ENCODE results near the gene ZMYM5.
A peak's percentile ranks its signal among the peaks of the same experiment; 100 is the strongest.
"Not testable (repeated sequence)": the region's sequence is repeated elsewhere in the genome, so short reads cannot be mapped to it uniquely, and the experiment has no call there.

Gene ZMYM5
- 38.2 to 71.5 (median 52.9) reads per million in 4 experiments for total RNA-seq

DNA sequence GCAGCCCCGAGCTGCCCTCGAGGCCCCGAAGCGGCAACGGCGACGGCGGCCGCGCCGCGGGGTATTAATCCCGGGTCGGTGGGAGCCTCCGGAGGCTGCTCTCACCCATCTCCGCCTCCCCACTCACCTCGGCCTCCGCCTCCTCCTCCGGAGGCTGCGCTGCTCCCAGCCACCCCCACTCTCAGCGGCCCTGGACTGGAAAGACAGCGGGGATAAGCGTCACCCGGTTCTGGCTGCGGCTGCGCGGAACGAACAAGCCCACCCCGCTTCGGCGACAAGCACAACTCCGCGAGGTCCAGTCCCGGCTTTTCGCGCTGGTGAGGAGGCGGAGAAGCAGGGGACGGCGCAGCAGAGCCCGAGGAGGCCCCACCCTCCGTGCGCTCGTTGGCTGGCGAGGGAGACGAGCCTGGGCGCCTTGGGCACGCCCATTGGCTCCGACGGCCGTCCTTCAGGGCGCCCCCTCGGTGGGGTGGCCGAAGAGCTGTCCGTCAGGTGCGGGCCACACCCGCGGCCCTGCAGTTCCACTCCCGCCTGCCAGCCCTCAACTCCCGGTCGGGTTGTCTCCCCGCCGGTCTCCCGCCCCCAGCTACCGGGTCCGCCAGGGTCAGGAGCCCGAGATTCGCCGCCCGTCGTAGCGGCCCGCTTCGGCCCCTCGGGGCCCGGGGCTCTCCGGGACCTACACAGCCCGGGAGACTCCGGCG is at the start of gene ZMYM5:
ZMYM5 (minus strand) TSS at position 327 of the 701 bp plus-strand sequence. CDS start 11,469 bp downstream, outside the sequence.
- DNase-seq = peak; percentile 90

DNA sequence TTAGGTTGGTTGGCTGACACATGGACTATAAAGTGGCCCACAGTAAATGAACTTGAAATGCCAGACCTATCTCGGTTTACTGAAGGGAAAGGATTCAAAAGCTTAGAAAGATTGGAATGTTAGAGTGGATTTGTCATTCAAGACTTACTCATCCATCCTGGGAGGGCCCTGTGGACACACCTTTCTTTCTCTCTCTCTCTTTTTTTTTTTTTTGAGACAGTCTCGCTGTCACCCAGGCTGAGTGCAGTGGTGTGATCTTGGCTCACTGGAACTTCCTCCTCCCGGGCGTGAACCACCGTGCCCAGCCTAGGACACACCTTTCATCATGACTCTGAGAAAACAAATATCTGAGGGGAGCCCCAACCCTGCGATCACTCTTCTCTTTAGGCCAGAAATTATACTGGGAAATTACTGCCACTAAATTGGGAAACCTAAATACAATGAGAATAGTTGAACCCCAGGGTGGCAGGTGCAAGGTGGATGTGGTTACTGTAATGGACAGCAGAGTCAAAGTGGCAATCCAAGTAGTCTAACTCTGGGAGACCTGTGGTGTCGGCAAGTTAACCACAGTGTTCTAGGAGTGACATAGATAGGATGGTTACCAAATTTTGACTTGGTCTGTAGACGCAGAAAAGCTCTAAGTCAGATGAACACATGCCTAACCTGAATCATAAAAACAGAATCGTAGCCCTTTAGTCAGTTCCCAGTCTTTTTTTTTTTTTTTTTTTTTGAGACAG is 47.1 kb upstream of the ZMYM5 start:
- DNase-seq = no peak

DNA sequence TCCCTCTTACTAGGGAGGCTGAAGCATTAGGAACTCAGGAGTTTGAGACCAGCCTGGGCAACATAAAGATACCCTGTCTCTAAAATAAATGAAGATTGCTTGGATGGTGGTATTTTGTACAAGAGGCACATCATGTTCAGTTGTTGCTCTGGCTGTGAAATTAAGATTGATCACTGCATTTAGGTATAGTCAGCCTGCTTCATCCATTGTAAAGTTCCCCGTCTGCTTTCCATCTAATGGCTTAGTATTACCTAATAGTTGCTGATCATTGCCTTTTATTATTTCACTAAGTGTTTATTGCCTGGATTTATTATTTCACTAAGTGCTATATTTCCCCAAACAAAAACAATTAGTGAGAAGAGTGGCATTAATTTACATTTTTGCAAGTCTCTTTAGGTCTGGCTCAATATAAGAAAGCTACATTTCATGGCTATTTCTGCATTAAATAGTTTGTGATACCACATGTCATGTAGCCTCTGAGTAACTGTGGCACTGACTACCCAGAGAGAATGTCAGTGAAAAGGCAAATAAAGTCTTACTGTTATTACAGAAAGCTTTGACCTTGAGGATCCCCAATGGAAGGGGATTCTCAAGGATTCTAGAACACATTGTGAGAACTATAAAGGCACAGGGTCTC is 45.0 kb upstream of the ZMYM5 start:
- no peak for DNase-seq

DNA sequence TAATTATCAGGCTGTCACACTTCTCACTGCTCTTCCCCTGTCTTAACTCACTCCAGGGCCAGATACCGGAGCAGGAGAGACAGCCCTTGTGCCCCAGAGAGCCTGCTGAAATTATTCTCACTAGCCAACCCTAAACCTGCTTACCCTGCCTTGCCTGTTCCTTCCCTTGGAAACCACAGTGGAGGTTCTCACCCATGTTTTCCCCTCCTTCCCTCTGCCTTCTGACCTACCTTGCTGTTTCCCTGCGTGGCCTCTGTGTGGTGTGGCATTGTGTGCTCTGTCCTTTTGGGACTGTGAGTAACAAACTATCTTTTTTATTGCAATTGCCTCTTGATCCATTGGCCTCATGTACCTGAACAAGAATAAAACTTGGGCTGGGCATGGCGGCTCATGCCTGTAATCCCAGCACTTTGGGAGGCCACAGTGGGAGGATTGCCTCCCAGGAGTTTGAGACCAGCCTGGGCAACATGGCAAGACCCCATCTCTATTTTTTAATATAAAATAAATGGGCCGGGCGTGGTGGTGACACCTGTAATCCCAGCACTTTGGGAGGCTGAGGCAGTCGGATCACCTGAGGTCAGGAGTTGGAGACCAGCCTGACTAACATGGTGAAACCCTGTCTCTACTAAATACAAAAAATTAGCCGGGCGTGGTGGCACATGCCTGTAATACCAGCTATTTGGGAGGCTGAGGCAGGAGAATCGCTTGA is 42.2 kb upstream of the ZMYM5 start:
- not testable (repeated sequence) for DNase-seq

DNA sequence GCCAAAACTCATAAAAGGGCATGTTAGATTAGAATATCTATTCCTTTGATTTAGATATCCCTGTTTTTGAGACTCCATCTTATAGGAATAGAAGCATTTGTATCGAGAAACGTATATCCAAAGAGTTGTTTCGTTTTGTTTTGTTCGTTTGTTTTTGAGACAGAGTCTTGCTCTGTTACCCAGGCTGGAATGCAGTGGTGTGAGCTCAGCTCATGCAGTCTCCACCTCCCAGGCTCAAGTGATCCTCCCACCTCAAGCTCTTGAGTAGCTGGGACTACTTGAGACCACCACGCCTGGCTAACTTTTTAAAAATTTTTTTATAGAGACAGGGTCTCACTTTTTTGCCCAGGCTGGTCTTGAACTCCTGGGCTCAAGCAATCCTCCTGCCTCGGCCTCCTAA is 26.6 kb upstream of the ZMYM5 start:
- DNase-seq = no peak

DNA sequence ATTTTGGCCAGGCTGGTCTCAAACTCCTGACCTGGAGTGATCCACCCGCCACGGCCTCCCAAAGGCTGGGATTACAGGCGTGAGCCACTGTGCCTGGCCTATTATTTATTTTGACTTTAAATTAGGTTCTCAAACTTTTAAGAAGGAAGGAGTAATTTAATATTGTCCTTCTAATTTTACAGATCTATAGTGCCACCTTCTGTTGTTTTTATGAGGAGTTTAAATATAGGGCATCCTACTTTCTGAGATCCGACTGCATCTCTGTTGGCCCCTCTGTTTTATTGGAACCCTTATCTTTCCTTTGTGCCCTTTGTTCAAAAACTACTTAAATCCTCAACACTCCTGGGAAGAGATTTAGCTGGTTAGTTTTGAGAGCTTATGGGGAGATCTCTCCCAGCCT is 25.4 kb upstream of the ZMYM5 start:
- no peak for DNase-seq

DNA sequence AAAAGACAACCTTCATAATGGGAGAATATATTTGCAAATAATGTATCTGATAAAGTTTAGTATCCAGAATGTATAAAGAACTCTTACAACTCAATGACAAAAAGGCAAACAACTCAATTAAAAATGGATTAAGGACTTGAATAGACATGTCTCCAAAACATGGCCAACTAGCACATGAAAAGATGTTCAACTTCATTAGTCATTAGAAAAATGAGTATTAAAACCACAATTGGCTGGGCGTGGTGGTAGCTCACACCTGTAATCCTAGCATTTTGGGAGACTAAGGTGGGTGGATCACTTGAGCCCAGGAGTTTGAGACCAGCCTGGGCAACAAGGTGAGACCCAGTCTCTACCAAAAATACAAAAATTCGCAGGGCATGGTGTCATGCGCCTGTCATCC is 18.8 kb upstream of the ZMYM5 start:
- DNase-seq = no peak

DNA sequence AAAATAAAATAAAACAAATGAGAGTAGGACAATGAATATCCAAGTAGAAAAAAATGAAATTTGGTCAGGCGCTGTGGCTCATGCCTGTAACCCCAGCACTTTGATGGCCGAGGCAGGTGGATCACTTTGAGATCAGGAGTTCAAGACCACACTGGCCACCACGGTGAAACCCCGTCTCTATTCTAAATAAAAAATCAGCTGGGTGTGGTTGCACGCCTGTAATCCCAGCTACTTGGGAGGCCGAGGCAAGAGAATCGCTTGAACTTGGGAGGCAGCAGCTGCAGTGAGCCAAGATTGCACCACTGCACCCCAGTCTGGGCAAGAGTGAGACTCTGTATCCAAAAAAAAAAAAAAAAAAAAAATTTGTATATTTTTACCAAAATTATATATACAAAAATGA is 18.2 kb upstream of the ZMYM5 start:
- no peak for DNase-seq

DNA sequence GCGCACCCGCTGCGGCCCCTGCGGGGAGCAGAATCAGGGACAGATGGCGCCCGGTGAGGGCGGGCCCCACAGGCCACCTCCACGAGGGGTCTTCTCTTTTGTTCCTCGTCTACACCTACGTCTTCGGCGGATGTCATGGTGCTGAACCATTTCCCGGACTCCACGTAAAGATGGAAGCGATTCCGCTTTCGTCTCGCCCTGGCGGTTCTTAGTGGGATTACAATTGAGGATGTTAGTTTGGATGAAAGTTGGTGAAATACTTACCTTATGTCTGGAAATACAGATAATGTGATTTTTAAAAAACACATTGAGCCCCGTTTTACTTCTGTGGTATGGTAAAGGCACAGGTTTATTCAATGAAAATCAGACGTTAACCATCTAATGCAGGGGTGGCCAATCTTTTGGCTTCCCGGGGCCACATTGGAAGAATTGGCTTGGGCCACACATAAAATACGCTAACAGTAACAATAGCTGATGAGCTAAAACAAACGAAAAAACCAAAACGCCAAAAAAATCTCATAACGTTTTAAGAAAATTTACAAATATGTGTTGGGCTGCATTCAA is 1.4 kb upstream of the ZMYM5 start:
- DNase-seq = peak; percentile 67

DNA sequence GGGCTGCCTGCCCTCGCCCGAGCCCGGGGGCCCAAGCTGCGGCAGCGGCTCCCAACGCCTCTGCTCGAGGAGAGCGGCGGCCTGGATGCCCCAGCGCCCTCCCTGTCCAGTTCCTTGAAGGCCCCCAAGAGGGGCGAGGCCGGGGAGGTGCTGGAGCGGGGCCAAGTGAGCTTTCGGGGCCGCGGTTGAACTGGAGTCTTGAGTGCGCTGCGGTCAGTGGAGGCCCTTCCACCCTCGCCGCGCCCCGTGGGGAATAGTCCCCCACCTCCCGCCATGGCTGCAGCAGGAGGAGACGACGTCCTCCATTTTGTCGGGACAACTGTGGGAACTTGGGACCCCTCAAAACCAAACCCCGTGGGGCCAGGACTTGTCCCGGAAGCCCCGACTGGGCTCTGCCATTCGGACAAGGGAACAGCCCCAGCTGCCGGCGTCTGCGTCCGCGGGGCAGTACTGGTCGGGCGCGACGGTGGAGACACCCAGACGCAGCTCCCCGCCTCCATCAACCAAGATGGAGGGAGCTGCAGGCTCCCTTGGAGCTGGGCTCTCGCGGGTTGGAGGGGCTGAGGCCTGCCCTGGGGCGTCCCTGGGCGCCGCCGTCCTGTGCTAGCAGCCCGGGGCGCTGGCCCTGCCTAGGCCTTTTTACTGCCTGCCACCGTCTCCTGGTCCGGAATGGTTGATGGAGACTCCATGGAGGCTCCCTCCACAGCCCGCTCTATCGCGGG is 736 bp upstream of the ZMYM5 start:
- DNase-seq = peak; percentile 61

DNA sequence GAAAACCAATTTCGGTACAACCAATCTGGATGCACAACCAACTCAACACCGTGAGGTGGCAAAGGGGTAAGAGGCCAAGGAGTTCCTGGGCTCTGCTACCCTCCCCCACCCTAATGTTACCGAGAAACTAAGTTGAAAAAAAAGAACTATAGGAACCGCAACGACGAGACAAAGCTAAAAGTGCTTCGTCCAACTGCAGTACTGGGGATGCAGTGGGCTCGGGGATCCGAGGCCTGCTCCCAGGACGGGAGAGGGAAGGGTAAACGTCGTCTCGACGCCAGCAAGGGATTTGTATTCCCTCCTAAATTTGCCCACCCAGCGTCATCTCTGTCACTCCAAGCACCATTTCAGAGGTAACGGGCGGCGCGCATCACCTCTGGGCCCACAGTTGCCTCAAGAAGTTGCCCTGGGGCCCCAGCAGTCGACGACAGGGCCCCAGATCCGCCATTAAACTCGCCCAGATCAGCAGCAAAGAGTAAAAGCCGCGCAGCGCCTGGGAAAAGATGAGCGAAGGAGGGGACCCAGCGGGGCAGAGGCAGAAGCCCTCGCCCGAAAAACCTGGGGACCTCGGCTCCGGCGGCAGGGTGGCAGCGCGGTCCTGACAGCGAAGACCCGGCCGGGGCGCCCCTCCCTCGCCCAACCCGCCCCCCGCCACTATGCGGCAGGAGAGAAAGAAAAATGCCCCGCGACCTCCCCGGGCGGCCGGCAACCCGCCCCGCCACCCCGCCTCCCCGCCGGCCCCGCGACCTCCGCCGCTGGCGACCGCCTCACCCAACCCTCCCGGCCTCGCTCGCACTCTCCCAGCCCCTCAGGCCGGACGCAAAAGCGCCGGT is 752 bp downstream of the ZMYM5 start:
- peak; percentile 28 for DNase-seq

DNA sequence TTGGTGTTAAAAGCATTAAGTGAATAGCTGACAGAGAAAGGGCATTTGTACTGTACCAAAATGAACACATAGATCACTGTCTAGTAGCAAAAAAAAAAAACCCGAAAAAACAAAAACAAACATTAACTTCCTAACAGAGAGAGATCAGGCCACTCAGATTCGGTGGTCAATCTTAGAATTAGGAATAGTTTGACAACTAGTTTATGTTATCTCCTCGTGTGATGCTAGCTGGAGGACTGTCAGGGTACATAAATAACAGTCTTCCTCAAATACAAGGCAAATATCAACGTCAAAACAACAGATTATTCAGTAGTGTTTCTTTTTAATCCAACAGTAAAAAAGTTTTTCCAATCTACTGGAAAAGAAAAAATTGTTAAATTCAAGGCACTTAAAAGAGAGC is 1.7 kb downstream of the ZMYM5 start:
- DNase-seq = no peak

DNA sequence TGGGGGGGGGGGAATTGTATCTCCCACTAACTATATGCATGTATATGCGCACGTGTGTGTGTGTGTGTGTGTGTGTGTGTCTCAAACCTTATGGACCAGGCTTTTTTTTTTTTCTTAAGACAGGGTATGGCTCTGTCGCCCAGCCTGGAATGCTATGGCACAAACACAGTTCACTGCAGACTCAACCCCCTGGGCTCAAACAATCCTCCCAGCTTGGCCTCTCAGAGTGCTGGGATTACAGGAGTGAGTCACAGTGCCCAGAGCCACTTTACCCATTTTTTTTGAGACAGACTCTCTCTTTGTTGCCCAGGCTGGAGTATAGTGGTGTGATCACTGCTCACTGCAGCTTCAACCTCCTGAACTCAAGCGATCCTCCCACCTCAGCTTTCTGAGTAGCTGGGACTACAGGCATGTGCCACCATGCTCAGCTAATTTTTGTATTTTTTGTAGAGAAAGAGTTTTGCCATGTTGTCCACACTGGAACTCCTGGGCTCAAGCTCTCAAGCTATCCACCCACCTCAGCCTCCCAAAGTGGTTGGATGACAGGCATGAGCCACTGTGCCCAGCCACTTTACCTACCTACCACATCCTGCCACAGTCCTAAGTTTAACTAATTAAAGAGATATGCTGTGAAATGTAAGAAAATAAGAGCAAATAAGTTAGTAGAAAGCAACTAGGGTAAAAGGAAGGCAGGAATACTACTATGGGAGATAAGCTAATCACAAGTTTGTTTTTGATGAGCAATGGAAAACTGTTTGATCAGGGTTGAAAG is 2.4 kb downstream of the ZMYM5 start:
- DNase-seq = no peak

DNA sequence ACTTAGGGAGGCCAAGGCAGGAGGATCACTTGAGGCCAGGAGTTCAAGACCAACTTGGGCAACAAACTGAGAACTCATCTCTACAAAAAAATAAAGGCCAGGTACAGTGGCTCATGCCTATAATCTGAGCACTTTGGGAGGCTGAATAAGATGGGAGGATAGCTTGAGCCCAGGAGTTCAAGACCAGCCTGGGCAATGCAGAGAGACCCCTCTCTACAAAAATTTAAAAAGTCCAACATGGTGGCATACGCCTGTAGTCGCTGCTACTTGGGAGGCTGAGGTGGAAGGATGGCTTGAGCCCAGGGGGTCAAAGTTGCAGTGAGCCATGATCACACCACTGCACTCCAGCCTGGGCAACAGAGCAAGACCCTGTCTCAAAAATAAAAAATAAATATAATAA is 5.8 kb downstream of the ZMYM5 start:
- not testable (repeated sequence) for DNase-seq

DNA sequence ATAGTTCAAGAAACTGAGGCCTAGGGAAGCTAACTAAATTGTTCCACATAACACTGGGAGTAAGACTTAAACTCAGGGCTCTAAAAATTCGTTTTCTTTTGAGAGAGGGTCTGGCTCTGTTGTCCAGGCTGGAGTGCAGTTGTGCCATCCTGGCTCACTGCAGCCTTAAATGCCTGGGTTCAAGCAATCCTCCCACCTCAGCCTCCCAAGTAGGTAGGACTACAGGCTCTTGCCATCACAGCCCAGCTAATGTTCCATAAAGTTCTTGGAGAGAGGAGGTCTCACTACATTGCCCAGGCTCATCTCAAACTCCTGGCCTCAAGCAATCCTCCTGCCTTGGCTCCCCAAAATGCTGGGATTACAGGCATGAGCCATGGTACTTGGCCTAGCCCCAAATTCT is 10.7 kb downstream of the ZMYM5 start:
- DNase-seq = no peak

DNA sequence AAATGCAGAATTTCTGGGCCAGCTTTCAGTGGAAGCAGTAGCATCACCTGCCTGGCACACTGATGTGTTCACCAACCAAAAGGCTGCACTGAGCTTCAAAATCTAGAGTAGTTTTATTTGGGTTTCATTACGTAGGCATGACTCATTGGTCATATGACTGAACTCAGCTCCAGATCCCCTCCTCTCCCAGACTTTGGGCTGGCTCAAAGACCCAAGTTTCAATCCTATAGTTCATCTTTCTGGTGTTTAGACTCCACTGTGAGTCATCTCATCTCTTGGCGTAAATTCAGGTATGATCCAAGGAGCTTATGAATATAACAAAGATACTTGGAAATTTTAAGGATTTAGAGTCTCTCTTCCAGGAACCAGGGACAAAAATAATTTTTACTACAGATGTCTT is 17.7 kb downstream of the ZMYM5 start:
- no peak for DNase-seq

DNA sequence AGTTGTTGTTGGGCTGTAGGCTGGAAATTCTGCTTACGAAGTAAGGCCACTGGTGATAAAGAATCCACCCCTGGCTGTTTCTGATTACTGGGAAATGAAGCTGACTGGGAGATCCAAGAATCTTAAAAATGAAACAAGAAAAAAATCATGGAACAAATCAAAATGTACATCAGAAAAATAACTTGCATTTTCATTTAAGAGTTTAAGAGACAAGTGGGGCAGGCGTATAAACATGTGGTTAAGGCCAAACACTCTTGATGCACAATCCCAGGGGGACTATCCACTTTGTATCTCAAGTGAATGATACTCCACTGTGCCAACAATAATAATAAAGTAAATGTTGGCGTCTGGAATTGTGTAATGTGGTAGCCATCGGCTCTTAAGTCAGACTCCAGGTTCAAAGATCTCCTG is 24.6 kb downstream of the ZMYM5 start:
- no peak for DNase-seq

DNA sequence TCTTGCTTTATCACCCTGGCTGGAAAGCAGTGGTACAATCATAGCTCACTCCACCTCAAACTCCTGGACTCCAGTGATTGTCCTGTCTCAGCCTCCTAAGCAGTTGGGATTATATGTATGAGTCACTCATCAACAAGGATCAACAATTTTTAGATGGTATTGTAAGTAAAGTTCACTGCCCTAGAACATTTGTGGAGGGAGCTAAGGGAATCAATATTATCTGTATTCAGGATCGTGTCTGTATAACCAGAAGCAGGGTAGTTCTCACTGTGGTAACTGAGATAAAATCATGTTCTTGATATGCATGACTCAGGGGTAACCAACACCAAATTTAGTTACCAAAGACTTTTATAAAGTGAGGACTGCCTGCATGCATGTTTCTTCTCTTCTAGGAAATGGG is 27.0 kb downstream of the ZMYM5 start:
- DNase-seq = no peak

DNA sequence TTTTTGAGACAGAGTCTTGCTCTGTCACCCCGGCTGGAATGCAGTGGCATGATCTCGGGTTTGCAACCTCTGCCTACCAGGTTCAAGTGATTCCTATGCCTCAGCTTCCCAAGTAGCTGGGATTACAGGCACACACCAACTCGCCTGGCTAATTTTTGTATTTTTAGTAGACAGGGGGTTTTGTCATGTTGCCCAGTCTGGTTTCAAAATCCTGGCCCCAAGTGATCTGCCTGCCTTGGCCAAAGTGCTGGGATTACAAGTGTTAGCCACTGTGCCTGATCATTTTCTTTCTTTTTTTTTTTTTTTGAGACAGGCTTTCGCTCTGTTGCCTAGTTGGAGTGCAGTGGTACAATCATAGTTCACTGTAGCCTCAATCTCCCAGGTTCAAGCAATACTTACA is 28.7 kb downstream of the ZMYM5 start:
- DNase-seq = no peak

DNA sequence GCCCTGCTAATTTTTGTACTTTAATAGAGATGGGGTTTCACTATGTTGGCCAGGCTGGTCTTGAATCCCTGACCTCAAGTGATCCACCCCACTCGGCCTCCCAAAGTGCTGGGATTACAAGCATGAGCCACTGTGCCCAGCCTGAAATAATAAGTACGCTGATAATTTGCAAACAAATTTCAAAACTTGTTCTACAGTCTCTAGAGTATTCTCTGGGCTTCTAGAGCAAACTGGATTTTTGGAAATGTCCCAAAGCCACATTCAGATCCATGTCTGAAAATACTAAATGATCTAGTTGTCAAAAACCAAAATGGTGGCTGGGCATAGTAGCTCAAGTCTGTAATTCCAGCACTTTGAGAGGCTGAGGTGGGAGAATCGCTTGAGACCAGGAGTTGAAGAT is 40.8 kb downstream of the ZMYM5 start:
- DNase-seq = no peak
